ENCODE measurements around the gene TP73. TPM values are rescaled to one million over a fixed set of nuclear protein-coding genes. Genes with fewer than 3 reads are reported as not detected.

Gene TP73
- total RNA-seq, 6 experiments from 2014 or later: 0.05 to 2.3 (median 0.32) TPM

GRCh38 chr1:3683197-3683596 lies 30.9 kb downstream of the TP73 start:
- intact Hi-C loops (cut with DNase I): no loop called here
- no peak overlapping the region for H3K27ac ChIP-seq
- no peak for DNase-seq
- ATAC-seq: no peak
- no peak overlapping the region for H3K4me3 ChIP-seq
- no CpG with 5 or more reads among the region's 1 CpG for WGBS (ENCODE audit: insufficient coverage, low coverage, low lambda C conversion rate, missing lambda C conversion rate)
- TF ChIP-seq CTCF (IDR thresholded peaks at IDR 0.05) (no peak), POLR2A (IDR thresholded peaks at IDR 0.05) (no peak)
- no peaks in the 10 kb centered on the region for H3K4me1 ChIP-seq
- no peaks in the 10 kb centered on the region for H3K36me3 ChIP-seq
- no peaks in the 10 kb centered on the region for H3K27me3 ChIP-seq
- no peaks in the 10 kb centered on the region for H3K9me3 ChIP-seq

GRCh38 chr1:3683992-3684391 lies 31.7 kb downstream of the TP73 start:
- no peak overlapping the region for H3K27ac ChIP-seq
- ATAC-seq (no peak), DNase-seq (no peak)
- H3K4me1 ChIP-seq: no peaks in the 10 kb centered on the region
- no peak overlapping the region for H3K4me3 ChIP-seq
- WGBS (ENCODE audit: insufficient coverage, low coverage, low lambda C conversion rate, missing lambda C conversion rate): no CpG with 5 or more reads among the region's 26 CpGs
- TF ChIP-seq POLR2A (IDR thresholded peaks at IDR 0.05) (no peak), CTCF (IDR thresholded peaks at IDR 0.05) (no peak)
- no peaks in the 10 kb centered on the region for H3K9me3 ChIP-seq
- no peaks in the 10 kb centered on the region for H3K36me3 ChIP-seq
- H3K27me3 ChIP-seq: no peaks in the 10 kb centered on the region
- intact Hi-C loops (cut with DNase I): no loop called here

- no peak for ATAC-seq
- no peak for DNase-seq
- no peaks in the 10 kb centered on the region for H3K4me1 ChIP-seq
- H3K4me3 ChIP-seq: no peak overlapping the region
- 74% methylated on average over 6 of the region's 14 CpGs for WGBS (ENCODE audit: insufficient coverage, low coverage, low lambda C conversion rate, missing lambda C conversion rate)
- TF ChIP-seq CTCF (IDR thresholded peaks at IDR 0.05) (no peak), POLR2A (IDR thresholded peaks at IDR 0.05) (no peak)
- H3K9me3 ChIP-seq: no peaks in the 10 kb centered on the region
- no peaks in the 10 kb centered on the region for H3K36me3 ChIP-seq
- no peaks in the 10 kb centered on the region for H3K27me3 ChIP-seq
- intact Hi-C loops (cut with DNase I): no loop called here
- H3K27ac ChIP-seq: no peak overlapping the region
Observed at GRCh38 chr1:3685222-3685621, 32.9 kb downstream of the TP73 start.

GRCh38 chr1:3685906-3686305 lies 33.6 kb downstream of the TP73 start:
- WGBS (ENCODE audit: insufficient coverage, low coverage, low lambda C conversion rate, missing lambda C conversion rate): no CpG with 5 or more reads among the region's 19 CpGs
- H3K27me3 ChIP-seq: no peaks in the 10 kb centered on the region
- intact Hi-C loops (cut with DNase I): no loop called here
- no peak overlapping the region for H3K27ac ChIP-seq
- H3K9me3 ChIP-seq: no peaks in the 10 kb centered on the region
- H3K4me1 ChIP-seq: no peaks in the 10 kb centered on the region
- no peak for TF ChIP-seq CTCF (IDR thresholded peaks at IDR 0.05)
- no peak for TF ChIP-seq POLR2A (IDR thresholded peaks at IDR 0.05)
- no peaks in the 10 kb centered on the region for H3K36me3 ChIP-seq
- DNase-seq: no peak
- no peak for ATAC-seq
- H3K4me3 ChIP-seq: no peak overlapping the region

- H3K36me3 ChIP-seq: no peaks in the 10 kb centered on the region
- H3K4me3 ChIP-seq: no peak overlapping the region
- TF ChIP-seq CTCF (IDR thresholded peaks at IDR 0.05): no peak
- TF ChIP-seq POLR2A (IDR thresholded peaks at IDR 0.05): no peak
- no peaks in the 10 kb centered on the region for H3K9me3 ChIP-seq
- WGBS (ENCODE audit: insufficient coverage, low coverage, low lambda C conversion rate, missing lambda C conversion rate): 68% methylated on average over 3 of the region's 12 CpGs
- H3K4me1 ChIP-seq: no peaks in the 10 kb centered on the region
- H3K27ac ChIP-seq: no peak overlapping the region
- ATAC-seq: no peak
- no peaks in the 10 kb centered on the region for H3K27me3 ChIP-seq
- no peak for DNase-seq
- intact Hi-C loops (cut with DNase I): no loop called here
Observed at GRCh38 chr1:3687504-3687903, 35.2 kb downstream of the TP73 start.

Measured in right lobe of liver (tissue), 6 donors.